ENCODE data around the gene MYO1G.
A peak's percentile ranks its signal among the peaks of the same experiment; 100 is the strongest.
"Not testable (repeated sequence)": the region's sequence is repeated elsewhere in the genome, so short reads cannot be mapped to it uniquely, and the experiment has no call there.

Gene MYO1G

DNA sequence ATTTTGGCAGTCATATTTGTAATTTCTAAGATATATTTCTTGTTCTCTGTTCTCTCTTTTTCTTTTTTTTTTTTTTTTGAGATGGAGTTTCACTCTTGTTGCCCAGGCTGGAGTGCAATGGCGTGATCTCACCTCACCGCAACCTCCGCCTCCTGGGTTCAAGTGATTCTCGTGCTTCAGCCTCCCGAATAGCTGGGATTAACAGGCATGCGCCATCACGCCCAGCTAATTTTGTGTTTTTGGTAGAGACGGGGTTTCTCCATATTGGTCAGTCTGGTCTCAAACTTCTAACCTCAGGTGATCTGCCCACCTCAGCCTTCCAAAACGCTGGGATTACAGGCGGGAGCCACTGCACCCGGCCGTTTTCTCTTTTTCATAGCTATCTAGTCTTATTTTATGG is 46.7 kb upstream of the MYO1G start:
- Histone ChIP-seq H3K36me3 (ENCODE audit: control insufficient read depth in 4 of 4, insufficient read depth in 4 of 4, low read length in 3 of 4) (peaks cover 0 to 24% (median 1%) of the 10 kb centered on the region in 4 experiments), H3K4me3 (ENCODE audit: control insufficient read depth in 1 of 7, extremely low read depth in 1 of 7, insufficient read depth in 4 of 7, low read depth in 2 of 7, low read length in 6 of 7) (peak overlapping the region in 2 of 7 experiments; percentile 50 to 99), H3K4me1 (ENCODE audit: control extremely low read depth in 1 of 4, control insufficient read depth in 4 of 4, insufficient read depth in 4 of 4, low read length in 3 of 4) (peaks cover 12 to 74% (median 58%) of the 10 kb centered on the region in 4 experiments), H3K27ac (ENCODE audit: insufficient read depth in 1 of 2, low read depth in 1 of 2, low read length in 2 of 2, poor library complexity in 1 of 2, severe bottlenecking in 2 of 2) (peak overlapping the region; percentile 3 to 57)
- POLR2A ChIA-PET; H3K9me3 ChIP-seq (ENCODE audit: control extremely low read depth in 1 of 5, control insufficient read depth in 4 of 5, insufficient read depth in 2 of 5, low read depth in 1 of 5, low read length in 4 of 5); DNase-seq; H3K27me3 ChIP-seq (replicated peaks in 2 of 5; ENCODE audit: control insufficient read depth in 4 of 5, insufficient read depth in 5 of 5, low read length in 4 of 5): not testable (repeated sequence)
- WGBS (ENCODE audit: insufficient coverage) = 88% methylated on average over 8 of the region's 12 CpGs
- CTCF ChIA-PET = interaction anchor here (1.1 to 12.4 kb wide), 7 partner anchors 10 to 51 kb away, joined by 3 to 138 read pairs (median 8); partner anchors contain the start of gene MYO1G

DNA sequence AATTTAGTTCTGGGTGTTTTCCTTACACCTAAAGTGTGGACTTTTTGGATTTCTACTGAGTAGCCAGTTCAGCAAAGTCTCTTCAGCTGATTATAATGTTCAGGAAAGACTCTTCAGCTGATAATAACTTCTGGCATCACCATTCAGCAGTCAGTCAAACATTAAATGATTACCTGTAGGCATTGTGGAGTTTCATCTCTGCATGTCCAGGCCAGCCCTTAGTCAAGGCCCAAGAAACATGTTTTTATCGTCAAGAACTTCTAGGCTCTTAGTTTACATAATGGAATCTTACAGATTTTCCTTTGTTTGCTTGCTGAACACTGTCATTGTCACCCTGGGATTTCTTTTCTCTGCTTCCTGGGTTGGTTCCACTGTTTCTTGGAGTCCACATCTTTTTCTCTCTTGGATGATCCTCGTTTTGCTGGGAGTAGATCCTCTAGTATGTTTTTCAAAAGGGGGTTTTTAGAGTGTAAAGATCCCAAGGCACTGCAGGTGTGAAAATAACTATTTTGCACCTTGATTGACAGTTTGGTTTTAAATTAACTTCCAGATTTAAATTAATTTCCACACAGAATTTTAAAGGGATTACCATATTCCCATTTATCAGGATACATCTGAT is 45.4 kb upstream of the MYO1G start:
- Histone ChIP-seq H3K27ac (ENCODE audit: insufficient read depth in 1 of 2, low read depth in 1 of 2, low read length in 2 of 2, poor library complexity in 1 of 2, severe bottlenecking in 2 of 2) (no peak overlapping the region), H3K4me3 (ENCODE audit: control insufficient read depth in 1 of 7, extremely low read depth in 1 of 7, insufficient read depth in 4 of 7, low read depth in 2 of 7, low read length in 6 of 7) (no peak overlapping the region), H3K27me3 (replicated peaks in 2 of 5; ENCODE audit: control insufficient read depth in 4 of 5, insufficient read depth in 5 of 5, low read length in 4 of 5) (no peaks in the 10 kb centered on the region), H3K9me3 (ENCODE audit: control extremely low read depth in 1 of 5, control insufficient read depth in 4 of 5, insufficient read depth in 2 of 5, low read depth in 1 of 5, low read length in 4 of 5) (no peaks in the 10 kb centered on the region), H3K36me3 (ENCODE audit: control insufficient read depth in 4 of 4, insufficient read depth in 4 of 4, low read length in 3 of 4) (peaks cover 0 to 13% (median 3%) of the 10 kb centered on the region in 4 experiments), H3K4me1 (ENCODE audit: control extremely low read depth in 1 of 4, control insufficient read depth in 4 of 4, insufficient read depth in 4 of 4, low read length in 3 of 4) (peaks cover 12 to 62% (median 47%) of the 10 kb centered on the region in 4 experiments)
- DNase-seq = no peak
- 100% methylated on average over 1 of the region's 2 CpGs for WGBS (ENCODE audit: insufficient coverage)
- POLR2A ChIA-PET = interaction anchor here (0.6 kb wide), 1 partner anchor 8 kb away, joined by 4 read pairs; no protein-coding TSS in a partner anchor
- CTCF ChIA-PET = interaction anchor here (0.6 to 2.7 kb wide), 4 partner anchors 9 to 655 kb away, joined by 3 to 7 read pairs (median 3); no protein-coding TSS in a partner anchor

DNA sequence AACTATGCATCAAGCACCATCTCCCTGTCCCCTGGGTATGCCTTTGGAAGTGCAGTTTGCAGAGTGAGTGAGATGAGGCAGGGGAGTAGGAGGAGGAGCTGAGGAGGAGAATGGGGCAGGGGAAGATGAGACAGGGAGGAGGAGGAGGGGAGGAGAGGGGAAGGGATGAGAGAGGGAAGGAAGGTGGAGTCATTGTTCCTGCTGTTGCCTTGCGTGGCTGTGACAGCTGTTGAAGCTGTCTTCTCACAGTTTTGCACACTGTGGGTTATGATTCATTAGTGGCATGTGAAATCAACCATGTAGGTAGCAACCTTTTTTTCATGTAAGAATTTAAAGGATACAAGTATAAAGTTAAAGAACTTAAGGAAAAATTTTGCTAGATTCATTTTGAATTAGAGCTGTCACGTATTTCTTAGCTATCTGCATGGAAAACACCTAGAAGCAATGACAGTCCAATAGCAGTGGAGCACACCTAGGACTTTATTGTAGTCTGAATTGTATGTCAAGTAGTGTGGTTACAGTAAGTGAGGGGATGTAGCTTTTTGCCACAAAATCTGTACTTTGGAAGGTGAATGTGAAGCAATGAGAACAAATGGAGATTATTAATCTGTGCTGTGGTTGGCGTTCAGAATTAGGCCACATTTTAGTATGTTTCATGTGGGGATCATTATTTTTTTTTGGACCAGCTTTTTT is 42.9 kb upstream of the MYO1G start:
- Histone ChIP-seq H3K4me3 (ENCODE audit: control insufficient read depth in 1 of 7, extremely low read depth in 1 of 7, insufficient read depth in 4 of 7, low read depth in 2 of 7, low read length in 6 of 7) (no peak overlapping the region), H3K27ac (ENCODE audit: insufficient read depth in 1 of 2, low read depth in 1 of 2, low read length in 2 of 2, poor library complexity in 1 of 2, severe bottlenecking in 2 of 2) (peak overlapping the region in 1 of 2 experiments; percentile 47), H3K36me3 (ENCODE audit: control insufficient read depth in 4 of 4, insufficient read depth in 4 of 4, low read length in 3 of 4) (peaks cover 2 to 11% (median 7%) of the 10 kb centered on the region in 4 experiments), H3K4me1 (ENCODE audit: control extremely low read depth in 1 of 4, control insufficient read depth in 4 of 4, insufficient read depth in 4 of 4, low read length in 3 of 4) (peaks cover 5 to 41% (median 29%) of the 10 kb centered on the region in 4 experiments), H3K27me3 (replicated peaks in 2 of 5; ENCODE audit: control insufficient read depth in 4 of 5, insufficient read depth in 5 of 5, low read length in 4 of 5) (no peaks in the 10 kb centered on the region), H3K9me3 (ENCODE audit: control extremely low read depth in 1 of 5, control insufficient read depth in 4 of 5, insufficient read depth in 2 of 5, low read depth in 1 of 5, low read length in 4 of 5) (peaks cover 0 to 5% (median 0%) of the 10 kb centered on the region in 5 experiments)
- peak; percentile 33 to 83 (median 75) for DNase-seq
- ChIA-PET POLR2A (interaction anchor here (0.7 kb wide), 1 partner anchor 13 kb away, joined by 3 read pairs; no protein-coding TSS in a partner anchor), CTCF (interaction anchor here (0.6 to 2.8 kb wide), 7 partner anchors 8 to 48 kb away, joined by 3 to 18 read pairs (median 4); no protein-coding TSS in a partner anchor)
- 80% methylated on average over 1 of the region's 3 CpGs for WGBS (ENCODE audit: insufficient coverage)

DNA sequence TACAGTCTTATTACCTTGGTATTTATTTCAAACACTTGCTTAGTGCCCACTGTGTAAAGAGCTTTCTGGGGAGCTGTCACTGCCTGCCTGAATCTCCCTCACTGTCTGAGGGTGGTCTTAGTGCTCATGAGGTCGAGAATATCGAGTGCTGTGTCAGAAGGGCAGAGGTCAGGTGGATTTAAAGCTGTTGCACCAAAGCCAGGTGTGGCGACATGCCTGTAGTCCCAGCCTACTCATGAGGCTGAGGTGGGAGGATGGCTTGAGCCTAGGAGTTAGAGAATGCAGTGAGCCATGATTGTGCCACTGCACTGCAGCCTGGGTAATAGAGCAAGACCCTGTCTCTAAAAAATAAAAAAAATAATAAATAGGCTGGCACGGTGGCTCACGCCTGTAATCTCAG is 42.1 kb upstream of the MYO1G start:
- POLR2A ChIA-PET = interaction anchor here (0.7 kb wide), 1 partner anchor 14 kb away, joined by 3 read pairs; no protein-coding TSS in a partner anchor
- Histone ChIP-seq H3K4me1 (ENCODE audit: control extremely low read depth in 1 of 4, control insufficient read depth in 4 of 4, insufficient read depth in 4 of 4, low read length in 3 of 4) (peaks cover 0 to 33% (median 21%) of the 10 kb centered on the region in 4 experiments), H3K27me3 (replicated peaks in 2 of 5; ENCODE audit: control insufficient read depth in 4 of 5, insufficient read depth in 5 of 5, low read length in 4 of 5) (no peaks in the 10 kb centered on the region), H3K36me3 (ENCODE audit: control insufficient read depth in 4 of 4, insufficient read depth in 4 of 4, low read length in 3 of 4) (peaks cover 2 to 11% (median 7%) of the 10 kb centered on the region in 4 experiments), H3K27ac (ENCODE audit: insufficient read depth in 1 of 2, low read depth in 1 of 2, low read length in 2 of 2, poor library complexity in 1 of 2, severe bottlenecking in 2 of 2) (peak overlapping the region in 1 of 2 experiments; percentile 17), H3K4me3 (ENCODE audit: control insufficient read depth in 1 of 7, extremely low read depth in 1 of 7, insufficient read depth in 4 of 7, low read depth in 2 of 7, low read length in 6 of 7) (no peak overlapping the region), H3K9me3 (ENCODE audit: control extremely low read depth in 1 of 5, control insufficient read depth in 4 of 5, insufficient read depth in 2 of 5, low read depth in 1 of 5, low read length in 4 of 5) (peaks cover 0 to 5% (median 0%) of the 10 kb centered on the region in 5 experiments)
- DNase-seq = no peak
- WGBS (ENCODE audit: insufficient coverage) = 97% methylated on average over 5 of the region's 5 CpGs
- CTCF ChIA-PET = interaction anchor here (0.6 to 2.8 kb wide), 5 partner anchors 10 to 47 kb away, joined by 3 to 18 read pairs (median 4); no protein-coding TSS in a partner anchor

DNA sequence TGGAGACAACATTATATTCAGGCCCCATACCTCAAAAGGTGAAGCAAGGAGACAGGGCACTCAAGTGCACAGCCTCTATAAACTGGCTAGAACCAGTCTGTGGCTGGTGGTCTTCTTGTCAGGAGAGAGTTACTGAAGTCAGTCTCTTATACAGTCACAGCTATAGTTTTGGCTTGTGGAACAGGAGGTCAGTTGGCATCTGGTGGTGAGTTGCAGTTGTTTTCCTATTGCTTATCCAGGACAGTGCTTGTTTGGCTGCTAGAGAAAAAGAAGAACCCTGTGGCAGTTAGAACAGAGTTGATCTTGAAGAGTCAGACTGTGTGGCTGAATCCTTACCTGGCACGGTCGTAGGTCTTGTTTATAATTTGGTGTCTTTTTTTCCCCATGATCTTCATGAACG is 38.4 kb upstream of the MYO1G start:
- CTCF ChIA-PET = no interaction called here
- POLR2A ChIA-PET = no interaction called here
- DNase-seq = no peak
- 100% methylated on average over 2 of the region's 3 CpGs for WGBS (ENCODE audit: insufficient coverage)
- Histone ChIP-seq H3K9me3 (ENCODE audit: control extremely low read depth in 1 of 5, control insufficient read depth in 4 of 5, insufficient read depth in 2 of 5, low read depth in 1 of 5, low read length in 4 of 5) (peaks cover 0 to 5% (median 0%) of the 10 kb centered on the region in 5 experiments), H3K27me3 (replicated peaks in 2 of 5; ENCODE audit: control insufficient read depth in 4 of 5, insufficient read depth in 5 of 5, low read length in 4 of 5) (no peaks in the 10 kb centered on the region), H3K4me3 (ENCODE audit: control insufficient read depth in 1 of 7, extremely low read depth in 1 of 7, insufficient read depth in 4 of 7, low read depth in 2 of 7, low read length in 6 of 7) (no peak overlapping the region), H3K4me1 (ENCODE audit: control extremely low read depth in 1 of 4, control insufficient read depth in 4 of 4, insufficient read depth in 4 of 4, low read length in 3 of 4) (peaks cover 0 to 18% (median 10%) of the 10 kb centered on the region in 4 experiments), H3K36me3 (ENCODE audit: control insufficient read depth in 4 of 4, insufficient read depth in 4 of 4, low read length in 3 of 4) (peaks cover 2 to 18% (median 8%) of the 10 kb centered on the region in 4 experiments), H3K27ac (ENCODE audit: insufficient read depth in 1 of 2, low read depth in 1 of 2, low read length in 2 of 2, poor library complexity in 1 of 2, severe bottlenecking in 2 of 2) (no peak overlapping the region)

DNA sequence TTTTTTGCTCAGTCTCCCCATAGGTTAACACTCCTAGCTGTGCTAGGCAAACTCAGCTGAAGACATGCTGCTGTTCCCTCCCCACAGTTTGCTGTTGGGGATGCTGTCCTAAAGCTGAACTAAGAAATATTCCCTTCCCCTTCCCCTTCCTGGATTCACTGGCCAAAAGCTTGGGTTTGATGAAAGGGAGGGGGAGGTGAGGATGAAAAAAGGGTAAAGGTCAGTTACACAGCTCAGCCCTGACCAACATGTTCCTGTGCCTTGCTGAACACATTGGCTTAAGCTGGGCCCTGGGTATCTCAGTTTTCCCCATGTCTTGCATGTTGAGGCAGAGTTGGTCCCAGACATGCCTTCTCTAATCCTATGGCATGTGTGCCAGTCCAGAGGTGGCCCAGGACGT is 36.5 kb upstream of the MYO1G start:
- ChIA-PET POLR2A (interaction anchor here (1.3 kb wide), 1 partner anchor 12 kb away, joined by 3 read pairs; no protein-coding TSS in a partner anchor), CTCF (interaction anchor here (0.9 to 6.1 kb wide), 7 partner anchors 8 to 55 kb away, joined by 3 to 36 read pairs (median 4); no protein-coding TSS in a partner anchor)
- Histone ChIP-seq H3K4me3 (ENCODE audit: control insufficient read depth in 1 of 7, extremely low read depth in 1 of 7, insufficient read depth in 4 of 7, low read depth in 2 of 7, low read length in 6 of 7) (no peak overlapping the region), H3K4me1 (ENCODE audit: control extremely low read depth in 1 of 4, control insufficient read depth in 4 of 4, insufficient read depth in 4 of 4, low read length in 3 of 4) (peaks cover 0 to 3% (median 1%) of the 10 kb centered on the region in 4 experiments), H3K27ac (ENCODE audit: insufficient read depth in 1 of 2, low read depth in 1 of 2, low read length in 2 of 2, poor library complexity in 1 of 2, severe bottlenecking in 2 of 2) (peak overlapping the region in 1 of 2 experiments; percentile 7), H3K9me3 (ENCODE audit: control extremely low read depth in 1 of 5, control insufficient read depth in 4 of 5, insufficient read depth in 2 of 5, low read depth in 1 of 5, low read length in 4 of 5) (peaks cover 0 to 5% (median 0%) of the 10 kb centered on the region in 5 experiments), H3K36me3 (ENCODE audit: control insufficient read depth in 4 of 4, insufficient read depth in 4 of 4, low read length in 3 of 4) (peaks cover 2 to 23% (median 9%) of the 10 kb centered on the region in 4 experiments), H3K27me3 (replicated peaks in 2 of 5; ENCODE audit: control insufficient read depth in 4 of 5, insufficient read depth in 5 of 5, low read length in 4 of 5) (no peaks in the 10 kb centered on the region)
- WGBS (ENCODE audit: insufficient coverage) = 88% methylated on average over 1 of the region's 1 CpG
- DNase-seq = no peak
